Measurements from ENCODE around the gene COL13A1. TPM values are rescaled to one million over a fixed set of nuclear protein-coding genes. Genes with fewer than 3 reads are reported as not detected.

Gene COL13A1
- total and polyA plus RNA-seq, 11 donors: 1.0 to 4.0 (median 1.7) TPM

- TF ChIP-seq CTCF (IDR thresholded peaks at IDR 0.05) (no peak), POLR2A (IDR thresholded peaks at IDR 0.05) (no peak)
- 0 to 46% (median 20%) methylated on average over 1 of the region's 1 CpG for WGBS, 4 donors
- no peak overlapping the region for H3K27ac ChIP-seq
- H3K27me3 ChIP-seq: no peaks in the 10 kb centered on the region
- H3K4me3 ChIP-seq: no peak overlapping the region
- H3K4me1 ChIP-seq: peaks cover 0 to 5% (median 0%) of the 10 kb centered on the region in 12 donors
- intact Hi-C loops (cut with DNase I): loop anchor here in 4 of 10 donors (5.0 to 10.0 kb wide), 6 partner anchors 124 to 277 kb away; no protein-coding TSS in a partner anchor
- DNase-seq (no peak), ATAC-seq (no peak)
- no peaks in the 10 kb centered on the region for H3K9me3 ChIP-seq
- H3K36me3 ChIP-seq: no peaks in the 10 kb centered on the region
Observed at GRCh38 chr10:69919250-69919649, 117.5 kb downstream of the COL13A1 start.

GRCh38 chr10:69925111-69925510 lies 123.4 kb downstream of the COL13A1 start:
- TF ChIP-seq POLR2A (IDR thresholded peaks at IDR 0.05) (no peak), CTCF (IDR thresholded peaks at IDR 0.05) (no peak)
- no peak overlapping the region for H3K27ac ChIP-seq
- H3K9me3 ChIP-seq: no peaks in the 10 kb centered on the region
- no peaks in the 10 kb centered on the region for H3K27me3 ChIP-seq
- ATAC-seq (no peak), DNase-seq (no peak)
- 77 to 85% (median 81%) methylated on average over 5 of the region's 5 CpGs for WGBS, 4 donors
- intact Hi-C loops (cut with DNase I): no loop called here
- H3K4me3 ChIP-seq: no peak overlapping the region
- H3K4me1 ChIP-seq: no peaks in the 10 kb centered on the region
- H3K36me3 ChIP-seq: no peaks in the 10 kb centered on the region

DNA sequence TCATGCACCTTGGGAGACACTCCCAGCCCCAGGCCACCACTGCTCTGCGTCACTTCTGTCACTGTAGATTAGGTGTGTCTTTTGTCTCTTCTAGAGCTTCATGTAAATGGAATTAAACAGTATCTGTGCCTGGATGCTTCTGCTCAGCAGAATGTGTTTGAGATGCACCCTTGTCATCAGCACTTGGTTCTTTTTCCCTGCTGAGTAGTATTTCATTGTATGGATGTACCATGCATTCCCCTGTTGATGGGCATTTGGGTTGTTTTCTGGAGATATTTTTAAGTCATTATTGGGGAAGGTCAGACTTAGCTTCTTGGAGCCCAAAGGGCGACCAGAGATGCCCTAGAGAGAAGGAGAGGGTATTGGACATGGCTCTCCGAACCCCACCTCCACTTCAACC lies 126.6 kb downstream of the COL13A1 start:
- ATAC-seq: no peak
- Histone ChIP-seq H3K27ac (no peak overlapping the region), H3K4me3 (no peak overlapping the region), H3K4me1 (no peaks in the 10 kb centered on the region), H3K36me3 (no peaks in the 10 kb centered on the region), H3K27me3 (no peaks in the 10 kb centered on the region), H3K9me3 (no peaks in the 10 kb centered on the region)
- 75 to 88% (median 87%) methylated on average over 3 of the region's 3 CpGs for WGBS, 4 donors
- intact Hi-C loops (cut with DNase I): no loop called here
- TF ChIP-seq POLR2A (IDR thresholded peaks at IDR 0.05): no peak
- no peak for TF ChIP-seq CTCF (IDR thresholded peaks at IDR 0.05)
- DNase-seq: no peak

DNA sequence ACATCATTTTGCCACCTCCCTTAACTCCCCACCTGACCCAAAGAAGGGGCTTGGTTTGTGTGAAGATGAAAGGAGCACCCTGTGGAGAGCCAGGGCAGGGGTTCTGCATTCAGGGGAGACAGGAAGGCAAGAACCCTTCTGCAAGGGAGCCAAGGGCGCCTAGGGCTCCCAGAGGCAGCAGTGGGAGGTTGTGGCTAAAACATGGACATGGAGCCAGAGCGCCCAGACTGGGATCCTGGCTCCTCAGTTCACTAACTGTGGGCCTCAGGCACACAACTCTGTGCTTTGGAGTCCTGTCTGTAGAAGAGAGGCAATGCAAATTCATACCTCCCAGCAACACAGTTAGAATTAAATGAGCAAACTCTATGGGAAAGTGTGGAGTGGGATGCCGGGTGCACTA lies 127.9 kb downstream of the COL13A1 start:
- ATAC-seq: no peak
- no peak for DNase-seq
- H3K36me3 ChIP-seq: no peaks in the 10 kb centered on the region
- no peaks in the 10 kb centered on the region for H3K9me3 ChIP-seq
- no peak overlapping the region for H3K4me3 ChIP-seq
- intact Hi-C loops (cut with DNase I): no loop called here
- no peaks in the 10 kb centered on the region for H3K4me1 ChIP-seq
- H3K27me3 ChIP-seq: no peaks in the 10 kb centered on the region
- H3K27ac ChIP-seq: no peak overlapping the region
- no peak for TF ChIP-seq CTCF (IDR thresholded peaks at IDR 0.05)
- 80 to 97% (median 88%) methylated on average over 3 of the region's 3 CpGs for whole genome bisulfite sequencing, 4 donors
